ENCODE measurements around the gene POU3F4. TPM values are rescaled to one million over a fixed set of nuclear protein-coding genes. Genes with fewer than 3 reads are reported as not detected.

Gene POU3F4
- not detected for total RNA-seq

- DNase-seq (ENCODE audit: low spot score in 2 of 2): no peak
- peak within 1 kb of the TSS; percentile 28 for H3K4me3 ChIP-seq
- H3K36me3 ChIP-seq: no peaks in the 10 kb centered on the region
- no peaks in the 10 kb centered on the region for H3K9me3 ChIP-seq
- H3K27ac ChIP-seq: no peak within 1 kb of the TSS
- H3K27me3 ChIP-seq: peaks cover 72% of the 10 kb centered on the region
- 52% methylated on average over 22 of the region's 25 CpGs for WGBS
- TF ChIP-seq EP300 (IDR thresholded peaks at IDR 0.05) (no peak), POLR2AphosphoS5 (IDR thresholded peaks at IDR 0.05) (no peak), POLR2A (IDR thresholded peaks at IDR 0.05) (no peak)
- TF ChIP-seq, protein P1, sequence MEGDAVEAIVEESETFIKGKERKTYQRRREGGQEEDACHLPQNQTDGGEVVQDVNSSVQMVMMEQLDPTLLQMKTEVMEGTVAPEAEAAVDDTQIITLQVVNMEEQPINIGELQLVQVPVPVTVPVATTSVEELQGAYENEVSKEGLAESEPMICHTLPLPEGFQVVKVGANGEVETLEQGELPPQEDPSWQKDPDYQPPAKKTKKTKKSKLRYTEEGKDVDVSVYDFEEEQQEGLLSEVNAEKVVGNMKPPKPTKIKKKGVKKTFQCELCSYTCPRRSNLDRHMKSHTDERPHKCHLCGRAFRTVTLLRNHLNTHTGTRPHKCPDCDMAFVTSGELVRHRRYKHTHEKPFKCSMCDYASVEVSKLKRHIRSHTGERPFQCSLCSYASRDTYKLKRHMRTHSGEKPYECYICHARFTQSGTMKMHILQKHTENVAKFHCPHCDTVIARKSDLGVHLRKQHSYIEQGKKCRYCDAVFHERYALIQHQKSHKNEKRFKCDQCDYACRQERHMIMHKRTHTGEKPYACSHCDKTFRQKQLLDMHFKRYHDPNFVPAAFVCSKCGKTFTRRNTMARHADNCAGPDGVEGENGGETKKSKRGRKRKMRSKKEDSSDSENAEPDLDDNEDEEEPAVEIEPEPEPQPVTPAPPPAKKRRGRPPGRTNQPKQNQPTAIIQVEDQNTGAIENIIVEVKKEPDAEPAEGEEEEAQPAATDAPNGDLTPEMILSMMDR (IDR thresholded peaks at IDR 0.05): no peak
- H3K4me1 ChIP-seq: peaks cover 5% of the 10 kb centered on the region
Measured at GRCh38 chrX:83508006-83508405, at the start of gene POU3F4. POU3F4 (plus strand) TSS chrX:83508290; CDS start chrX:83508325, 35 bp downstream.

DNA sequence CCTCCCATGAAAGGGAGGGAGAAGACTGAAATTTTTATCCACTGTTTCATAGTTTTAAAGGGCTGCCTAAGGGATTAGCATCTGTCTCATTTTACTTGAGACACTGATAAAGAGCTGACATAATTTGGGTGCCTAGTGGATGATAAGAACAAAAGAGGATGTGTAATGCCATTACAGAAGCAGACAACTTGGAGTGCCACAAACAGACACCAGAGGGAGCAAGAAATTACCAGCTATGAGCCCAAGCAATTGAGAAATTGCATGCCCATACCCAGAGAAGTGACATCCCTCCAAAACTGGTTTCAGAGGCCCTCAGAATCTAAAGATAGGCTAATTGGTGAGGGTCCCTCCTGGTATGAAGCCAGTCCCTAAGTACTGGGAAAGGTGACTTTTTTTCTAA lies 38.5 kb upstream of the POU3F4 start:
- no peak overlapping the region for H3K4me3 ChIP-seq
- H3K36me3 ChIP-seq: no peaks in the 10 kb centered on the region
- no peak for DNase-seq (ENCODE audit: low spot score in 2 of 2)
- H3K27ac ChIP-seq: no peak overlapping the region
- no peaks in the 10 kb centered on the region for H3K9me3 ChIP-seq
- TF ChIP-seq EP300 (IDR thresholded peaks at IDR 0.05) (no peak), POLR2A (IDR thresholded peaks at IDR 0.05) (no peak)
- TF ChIP-seq, protein P1 (IDR thresholded peaks at IDR 0.05): peak in 1 of 2 donors; percentile 3
- no peaks in the 10 kb centered on the region for H3K27me3 ChIP-seq
- H3K4me1 ChIP-seq: no peaks in the 10 kb centered on the region

- no peaks in the 10 kb centered on the region for H3K9me3 ChIP-seq
- no peak for DNase-seq (ENCODE audit: low spot score in 2 of 2)
- WGBS: 34% methylated on average over 2 of the region's 2 CpGs
- no peak overlapping the region for H3K4me3 ChIP-seq
- H3K36me3 ChIP-seq: no peaks in the 10 kb centered on the region
- TF ChIP-seq EP300 (IDR thresholded peaks at IDR 0.05) (no peak), POLR2A (IDR thresholded peaks at IDR 0.05) (no peak), POLR2AphosphoS5 (IDR thresholded peaks at IDR 0.05) (no peak)
- TF ChIP-seq, protein P1 (IDR thresholded peaks at IDR 0.05): no peak
- H3K27me3 ChIP-seq: peaks cover 2% of the 10 kb centered on the region
- H3K4me1 ChIP-seq: no peaks in the 10 kb centered on the region
- H3K27ac ChIP-seq: no peak overlapping the region
Measured at GRCh38 chrX:83495898-83496297, 12.2 kb upstream of the POU3F4 start.

- H3K4me3 ChIP-seq: no peak overlapping the region
- 22% methylated on average over 9 of the region's 9 CpGs for WGBS
- no peaks in the 10 kb centered on the region for H3K36me3 ChIP-seq
- TF ChIP-seq, protein P1 (IDR thresholded peaks at IDR 0.05): no peak
- no peak for TF ChIP-seq POLR2AphosphoS5 (IDR thresholded peaks at IDR 0.05)
- no peak for TF ChIP-seq POLR2A (IDR thresholded peaks at IDR 0.05)
- no peak for TF ChIP-seq EP300 (IDR thresholded peaks at IDR 0.05)
- H3K27ac ChIP-seq: no peak overlapping the region
- peaks cover 37% of the 10 kb centered on the region for H3K27me3 ChIP-seq
- no peak for DNase-seq (ENCODE audit: low spot score in 2 of 2)
- H3K4me1 ChIP-seq: no peaks in the 10 kb centered on the region
- no peaks in the 10 kb centered on the region for H3K9me3 ChIP-seq
Measured at GRCh38 chrX:83501003-83501402, 7.1 kb upstream of the POU3F4 start.

DNA sequence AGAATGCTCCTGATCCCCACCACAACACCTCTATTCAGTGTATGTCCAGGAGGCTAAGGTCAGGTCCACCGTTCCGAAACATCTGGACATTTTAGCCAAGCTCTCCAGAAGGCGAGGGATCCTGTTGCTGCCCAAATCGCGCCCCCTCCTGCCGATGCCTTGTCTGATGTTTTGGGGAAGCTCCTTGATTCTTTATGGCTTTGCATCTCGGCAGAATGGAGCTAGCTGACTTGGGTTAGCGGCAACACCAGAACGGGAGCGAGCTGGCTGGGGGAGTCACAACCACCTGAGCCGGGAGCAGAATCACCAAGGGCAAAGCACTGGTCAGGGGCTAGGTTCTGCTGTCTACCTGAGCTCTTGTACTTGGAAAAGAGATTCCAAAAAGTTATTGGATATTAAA lies 6.6 kb upstream of the POU3F4 start:
- no peak overlapping the region for H3K27ac ChIP-seq
- no peaks in the 10 kb centered on the region for H3K36me3 ChIP-seq
- WGBS: 30% methylated on average over 5 of the region's 11 CpGs
- H3K27me3 ChIP-seq: peaks cover 42% of the 10 kb centered on the region
- TF ChIP-seq POLR2A (IDR thresholded peaks at IDR 0.05) (no peak), EP300 (IDR thresholded peaks at IDR 0.05) (no peak), POLR2AphosphoS5 (IDR thresholded peaks at IDR 0.05) (no peak)
- TF ChIP-seq, protein P1 (IDR thresholded peaks at IDR 0.05): no peak
- H3K4me3 ChIP-seq: no peak overlapping the region
- no peaks in the 10 kb centered on the region for H3K4me1 ChIP-seq
- DNase-seq (ENCODE audit: low spot score in 2 of 2): no peak
- H3K9me3 ChIP-seq: no peaks in the 10 kb centered on the region
